Measurements from ENCODE around the gene POLD1.

DNA sequence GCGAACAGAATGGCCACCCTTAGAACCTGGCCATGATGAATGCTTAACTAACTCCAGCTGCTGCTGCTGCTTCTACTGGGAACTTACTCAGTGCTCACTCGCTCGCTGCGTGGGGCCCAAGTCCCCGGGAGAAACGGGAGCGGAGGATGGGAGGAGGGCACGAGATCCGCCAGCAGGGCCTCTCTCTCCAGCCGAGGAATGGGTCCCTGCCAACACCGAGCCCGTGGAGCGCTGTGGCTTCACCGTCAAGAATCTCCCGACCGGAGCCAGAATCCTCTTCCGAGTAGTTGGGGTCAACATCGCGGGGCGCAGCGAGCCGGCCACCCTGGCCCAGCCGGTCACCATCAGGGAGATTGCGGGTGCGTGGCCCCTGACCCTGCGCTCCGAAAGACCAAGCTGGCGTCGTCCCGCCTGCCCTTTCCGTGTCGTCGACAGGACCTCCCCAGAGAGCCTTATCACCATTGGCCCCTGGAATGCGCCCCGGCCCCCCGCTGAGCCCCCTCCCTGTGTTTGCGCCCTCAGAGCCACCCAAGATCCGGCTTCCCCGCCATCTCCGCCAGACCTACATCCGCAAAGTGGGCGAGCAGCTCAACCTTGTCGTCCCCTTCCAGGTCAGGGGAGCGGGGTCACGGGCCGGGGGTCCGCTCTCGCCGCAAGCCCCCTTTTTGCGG lies 74.4 kb downstream of the POLD1 start:
- TF ChIP-seq, protein P1, sequence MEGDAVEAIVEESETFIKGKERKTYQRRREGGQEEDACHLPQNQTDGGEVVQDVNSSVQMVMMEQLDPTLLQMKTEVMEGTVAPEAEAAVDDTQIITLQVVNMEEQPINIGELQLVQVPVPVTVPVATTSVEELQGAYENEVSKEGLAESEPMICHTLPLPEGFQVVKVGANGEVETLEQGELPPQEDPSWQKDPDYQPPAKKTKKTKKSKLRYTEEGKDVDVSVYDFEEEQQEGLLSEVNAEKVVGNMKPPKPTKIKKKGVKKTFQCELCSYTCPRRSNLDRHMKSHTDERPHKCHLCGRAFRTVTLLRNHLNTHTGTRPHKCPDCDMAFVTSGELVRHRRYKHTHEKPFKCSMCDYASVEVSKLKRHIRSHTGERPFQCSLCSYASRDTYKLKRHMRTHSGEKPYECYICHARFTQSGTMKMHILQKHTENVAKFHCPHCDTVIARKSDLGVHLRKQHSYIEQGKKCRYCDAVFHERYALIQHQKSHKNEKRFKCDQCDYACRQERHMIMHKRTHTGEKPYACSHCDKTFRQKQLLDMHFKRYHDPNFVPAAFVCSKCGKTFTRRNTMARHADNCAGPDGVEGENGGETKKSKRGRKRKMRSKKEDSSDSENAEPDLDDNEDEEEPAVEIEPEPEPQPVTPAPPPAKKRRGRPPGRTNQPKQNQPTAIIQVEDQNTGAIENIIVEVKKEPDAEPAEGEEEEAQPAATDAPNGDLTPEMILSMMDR (conservative IDR thresholded peaks at IDR 0.05 in 1 of 2, IDR thresholded peaks at IDR 0.05 in 1 of 2; ENCODE audit: extremely low read depth in 1 of 2, insufficient read depth in 1 of 2, low read depth in 1 of 2, low read length in 2 of 2), result no peak
- peak; percentile 74 for TF ChIP-seq EZH2 (IDR thresholded peaks at IDR 0.05; ENCODE audit: borderline replicate concordance, low read length)

Measured in mammary epithelial cell (primary cell).